Measurements from ENCODE around the gene CMYA5.

The CMYA5 gene

GRCh38 chr5:79847561-79847960 lies 157.9 kb downstream of the CMYA5 start:
- Histone ChIP-seq H3K4me3 (no peak overlapping the region), H3K9me3 (no peaks in the 10 kb centered on the region), H3K27me3 (ENCODE audit: low read depth) (no peaks in the 10 kb centered on the region), H3K36me3 (replicated peaks) (no peaks in the 10 kb centered on the region), H3K4me1 (no peaks in the 10 kb centered on the region)
- in situ Hi-C loops (cut with MboI; ENCODE audit: low sequenced_read_pairs), result no loop called here
- DNase-seq (ENCODE audit: low spot score in 2 of 2), result no peak

GRCh38 chr5:79849061-79849460 lies 159.4 kb downstream of the CMYA5 start:
- no peak overlapping the region for H3K4me3 ChIP-seq
- in situ Hi-C loops (cut with MboI; ENCODE audit: low sequenced_read_pairs), result no loop called here
- H3K9me3 ChIP-seq, result no peaks in the 10 kb centered on the region
- H3K4me1 ChIP-seq, result no peaks in the 10 kb centered on the region
- DNase-seq (ENCODE audit: low spot score in 2 of 2), result no peak
- no peaks in the 10 kb centered on the region for H3K36me3 ChIP-seq (replicated peaks)
- H3K27me3 ChIP-seq (ENCODE audit: low read depth), result no peaks in the 10 kb centered on the region
